Thymus (tissue), 11 donors: ENCODE data around the gene IL7R. TPM values are rescaled to one million over a fixed set of nuclear protein-coding genes. Genes with fewer than 3 reads are reported as not detected.
"Not testable (repeated sequence)": the region's sequence is repeated elsewhere in the genome, so short reads cannot be mapped to it uniquely, and the experiment has no call there.

Source experiments
- DNase-seq, 9 donors: peaks; one replicate each; pipeline ENCODE4 v3.0.0-alpha.2; 2013; ENCODE audit warnings: low spot score in 9 of 9, low read depth in 6 of 9, missing footprints in 1 of 9
- H3K27ac ChIP-seq, 2 donors: one replicate each; pipeline ENCODE4 v1.5.1; 2013; ENCODE audit warnings: control low read depth in 1 of 2, low read depth in 1 of 2, low read length in 1 of 2, mild to moderate bottlenecking in 1 of 2, moderate library complexity in 1 of 2
- H3K27me3 ChIP-seq, 2 donors: one replicate each; pipeline ENCODE4 v1.5.1; 2013; ENCODE audit warnings: low read length in 1 of 2; ENCODE audit not compliant: control insufficient read depth in 2 of 2, insufficient read depth in 1 of 2
- H3K36me3 ChIP-seq, 2 donors: one replicate each; pipeline ENCODE4 v1.5.1; 2013; ENCODE audit warnings: low read length in 1 of 2, mild to moderate bottlenecking in 1 of 2, moderate library complexity in 1 of 2; ENCODE audit not compliant: control insufficient read depth in 2 of 2, insufficient read depth in 2 of 2
- H3K4me1 ChIP-seq, 2 donors: one replicate each; pipeline ENCODE4 v1.5.1; 2013; ENCODE audit warnings: low read length in 2 of 2; ENCODE audit not compliant: control insufficient read depth in 2 of 2, insufficient read depth in 2 of 2
- H3K4me3 ChIP-seq, 2 donors: one replicate each; pipeline ENCODE4 v1.5.1; 2013; ENCODE audit warnings: low read length in 2 of 2, control low read depth in 1 of 2, mild to moderate bottlenecking in 1 of 2
- H3K9me3 ChIP-seq, 2 donors: one replicate each; pipeline ENCODE4 v1.5.1; 2013; ENCODE audit warnings: low read length in 1 of 2, mild to moderate bottlenecking in 1 of 2; ENCODE audit not compliant: control insufficient read depth in 2 of 2, insufficient read depth in 1 of 2
- WGBS: extraction: QIAGEN DNeasy Blood & Tissue Kit; methylation state at CpG from one replicate; pipeline ENCODE4 v1.1.7; 2013; 5-methylcytosine and 5-hydroxymethylcytosine counted together
- polyA plus RNA-seq: library from polyadenylated mRNA; stranded (reverse); fragments of 200-250 nt; gene quantifications from one replicate; pipeline ENCODE4 v1.2.3, GENCODE V29; 2013
- total RNA-seq: library from RNA; stranded (reverse); fragments of 120-200 nt; gene quantifications from one replicate; pipeline ENCODE4 v1.2.4, GENCODE V29; 2013
- donor health status: healthy.

IL7R gene
- total and polyA plus RNA-seq, 2 donors: 167 TPM

DNA sequence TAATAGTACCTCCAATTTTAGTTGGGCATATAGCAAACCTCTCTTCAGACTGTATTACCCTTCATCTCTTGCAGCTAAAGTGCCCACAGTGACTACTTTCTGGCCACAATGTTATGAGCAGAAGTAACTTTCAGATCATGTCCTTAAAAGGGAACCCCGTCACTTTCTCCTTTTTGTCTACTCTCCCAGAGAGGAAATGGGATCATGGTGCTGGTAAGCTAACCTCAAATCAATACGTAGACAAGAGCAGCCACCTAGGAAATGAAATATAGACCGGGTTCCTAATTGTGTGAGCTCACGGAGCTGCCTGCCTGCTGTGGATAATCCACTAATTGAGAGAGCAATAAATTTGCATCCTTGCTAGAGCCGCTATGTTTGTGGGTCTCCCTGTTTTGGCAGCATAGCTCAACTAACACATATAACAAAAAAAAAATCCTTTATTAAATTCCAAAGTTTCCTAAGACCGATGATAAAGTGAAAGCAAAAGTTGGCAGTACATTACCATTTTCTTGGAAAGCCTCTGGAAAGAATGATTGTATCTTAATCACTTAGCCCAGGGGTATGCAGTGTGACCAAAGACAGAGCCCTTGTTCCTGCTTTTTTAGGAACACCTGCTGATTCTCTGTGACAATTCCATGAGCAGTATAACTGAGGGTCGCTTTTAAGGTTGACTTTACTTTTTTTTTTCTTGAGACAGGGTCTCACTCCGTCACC is 5.6 kb upstream of the IL7R start:
- Histone ChIP-seq H3K4me1 (peaks cover 49 to 51% of the 10 kb centered on the region in 2 donors), H3K4me3 (no peak overlapping the region), H3K36me3 (no peaks in the 10 kb centered on the region), H3K9me3 (peaks cover 0 to 15% of the 10 kb centered on the region in 2 donors), H3K27me3 (no peaks in the 10 kb centered on the region), H3K27ac (no peak overlapping the region)
- no peak for DNase-seq
- WGBS: 88% methylated on average over 8 of the region's 8 CpGs

DNA sequence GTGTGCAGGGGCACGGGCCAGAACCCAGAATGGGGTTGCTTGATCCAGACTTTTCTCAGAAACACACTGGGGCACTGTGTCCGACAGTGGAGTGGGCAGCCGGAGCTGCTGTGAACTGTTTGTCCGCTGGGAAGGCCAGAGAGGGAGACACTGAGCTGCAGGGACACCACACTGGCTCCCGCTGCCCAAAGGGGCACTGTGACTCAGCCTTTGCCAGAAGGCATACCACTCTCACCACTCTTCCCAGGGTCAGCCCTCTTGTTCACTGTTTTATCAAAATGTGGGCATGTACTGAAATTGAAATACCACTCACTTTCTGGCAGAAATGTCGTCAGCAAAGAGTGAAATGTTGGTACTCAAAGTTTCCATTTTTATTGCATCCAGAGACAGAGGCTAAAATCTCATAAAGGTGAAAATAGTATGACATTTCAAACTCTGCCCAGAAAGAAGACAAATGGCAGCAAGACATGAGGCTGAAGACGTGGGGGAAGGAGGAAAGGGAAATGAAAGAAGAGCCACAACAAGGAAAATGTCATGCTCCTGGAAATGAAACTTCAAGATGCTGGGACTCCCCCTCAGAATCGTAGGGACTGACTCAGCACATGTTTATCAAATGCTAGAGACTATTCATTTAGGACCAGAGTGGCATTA is 4.5 kb upstream of the IL7R start:
- WGBS: 76% methylated on average over 8 of the region's 8 CpGs
- H3K4me3 ChIP-seq: no peak overlapping the region
- peaks cover 52 to 56% of the 10 kb centered on the region in 2 donors for H3K4me1 ChIP-seq
- no peak overlapping the region for H3K27ac ChIP-seq
- no peaks in the 10 kb centered on the region for H3K36me3 ChIP-seq
- H3K9me3 ChIP-seq: peaks cover 0 to 10% of the 10 kb centered on the region in 2 donors
- DNase-seq: peak in 3 of 9 donors; percentile 34 to 69 (median 38)
- H3K27me3 ChIP-seq: no peaks in the 10 kb centered on the region

DNA sequence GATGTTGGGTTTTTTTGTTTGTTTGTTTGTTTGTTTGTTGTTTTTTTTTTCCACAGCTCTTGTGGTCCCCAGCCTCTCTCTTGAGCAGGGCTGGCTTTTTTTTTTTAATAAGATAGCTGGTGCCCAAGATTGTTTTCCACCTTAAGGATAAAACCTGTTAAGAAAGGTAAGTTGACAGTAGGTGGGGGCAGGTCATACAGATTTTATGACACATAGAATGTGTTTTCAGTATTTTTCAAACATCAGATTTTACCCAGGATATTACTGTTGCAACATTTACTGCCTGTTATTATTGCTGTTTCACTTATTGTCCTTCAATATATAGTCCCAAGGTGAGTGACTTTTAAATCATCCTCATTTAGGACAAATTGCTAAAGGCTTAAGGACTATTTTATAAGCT is 3.9 kb upstream of the IL7R start:
- no peaks in the 10 kb centered on the region for H3K36me3 ChIP-seq
- H3K4me3 ChIP-seq: no peak overlapping the region
- H3K27ac ChIP-seq: no peak overlapping the region
- no peaks in the 10 kb centered on the region for H3K27me3 ChIP-seq
- no peak for DNase-seq
- peaks cover 52 to 56% of the 10 kb centered on the region in 2 donors for H3K4me1 ChIP-seq
- H3K9me3 ChIP-seq: peaks cover 0 to 5% of the 10 kb centered on the region in 2 donors

DNA sequence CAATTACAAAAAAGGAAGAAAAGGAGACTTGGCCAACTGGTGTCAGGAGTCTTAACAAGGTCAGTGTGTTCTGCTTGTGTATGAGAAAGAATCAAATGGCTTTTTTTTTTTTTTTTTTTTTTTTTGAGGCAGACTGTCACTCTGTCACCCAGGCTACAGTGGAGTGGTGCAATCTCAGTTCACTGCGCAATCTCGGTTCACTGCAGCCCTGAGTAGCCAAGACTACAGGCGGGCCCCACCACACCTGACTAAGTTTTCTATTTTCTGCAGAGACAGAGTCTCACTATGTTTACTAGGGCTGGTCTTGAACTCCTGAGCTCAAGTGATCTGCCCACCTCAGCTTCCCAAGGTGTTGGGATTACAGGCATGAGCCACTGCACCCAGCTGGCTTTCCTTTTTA is 3.1 kb upstream of the IL7R start:
- peak overlapping the region; percentile 44 to 87 for H3K27ac ChIP-seq
- H3K9me3 ChIP-seq: no peaks in the 10 kb centered on the region
- no peaks in the 10 kb centered on the region for H3K27me3 ChIP-seq
- WGBS: 90% methylated on average over 3 of the region's 3 CpGs
- H3K4me3 ChIP-seq: peak overlapping the region in 1 of 2 donors; percentile 25
- H3K4me1 ChIP-seq: peaks cover 52 to 56% of the 10 kb centered on the region in 2 donors
- DNase-seq: no peak
- H3K36me3 ChIP-seq: no peaks in the 10 kb centered on the region

DNA sequence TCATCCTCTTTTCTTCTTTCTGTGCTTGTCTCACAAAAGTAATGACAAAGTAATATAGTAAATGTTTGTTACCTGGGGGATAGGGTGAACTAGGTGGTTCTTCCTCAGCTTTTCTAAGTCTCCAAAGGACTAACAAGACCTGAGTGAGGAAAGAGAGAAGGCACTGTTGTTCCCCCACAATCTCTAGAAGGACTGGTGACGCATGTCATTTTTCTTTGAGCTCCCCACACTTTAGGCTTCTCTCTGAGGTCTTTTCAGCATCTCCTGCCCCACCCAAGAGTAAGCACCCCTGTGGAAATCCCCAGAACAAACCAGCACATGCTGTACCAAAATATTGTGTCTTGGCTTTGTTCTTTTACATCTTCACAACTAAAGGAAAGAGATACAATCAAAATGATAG is 2.4 kb upstream of the IL7R start:
- H3K27ac ChIP-seq: peak overlapping the region; percentile 55 to 87
- DNase-seq: peak in 3 of 9 donors; percentile 38 to 77 (median 45)
- H3K4me1 ChIP-seq: peaks cover 52 to 57% of the 10 kb centered on the region in 2 donors
- peak overlapping the region in 1 of 2 donors; percentile 25 for H3K4me3 ChIP-seq
- no peaks in the 10 kb centered on the region for H3K27me3 ChIP-seq
- 40% methylated on average over 1 of the region's 1 CpG for WGBS
- H3K36me3 ChIP-seq: peaks cover 0 to under 1% of the 10 kb centered on the region in 2 donors
- H3K9me3 ChIP-seq: no peaks in the 10 kb centered on the region

DNA sequence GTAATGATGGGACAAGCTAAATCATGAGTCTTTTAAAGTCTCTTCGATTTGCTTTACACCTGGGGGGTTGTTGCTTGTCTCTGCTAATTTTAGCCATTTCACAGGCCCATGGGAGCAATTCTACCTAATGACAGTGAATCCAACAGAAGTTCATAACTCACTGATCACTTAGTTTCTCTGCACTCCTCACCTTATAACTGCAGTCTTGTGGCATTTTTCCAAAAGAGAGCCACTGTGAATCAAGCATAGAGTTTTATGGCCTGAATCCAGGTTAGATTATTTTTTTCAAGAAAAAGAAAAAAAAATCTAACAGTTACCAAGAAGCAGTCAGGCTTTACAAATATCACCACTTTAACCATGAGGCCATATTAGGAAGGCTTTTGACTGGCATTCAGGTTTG is 1.5 kb upstream of the IL7R start:
- Histone ChIP-seq H3K4me1 (peaks cover 46 to 50% of the 10 kb centered on the region in 2 donors), H3K27ac (peak overlapping the region; percentile 15 to 86)

DNA sequence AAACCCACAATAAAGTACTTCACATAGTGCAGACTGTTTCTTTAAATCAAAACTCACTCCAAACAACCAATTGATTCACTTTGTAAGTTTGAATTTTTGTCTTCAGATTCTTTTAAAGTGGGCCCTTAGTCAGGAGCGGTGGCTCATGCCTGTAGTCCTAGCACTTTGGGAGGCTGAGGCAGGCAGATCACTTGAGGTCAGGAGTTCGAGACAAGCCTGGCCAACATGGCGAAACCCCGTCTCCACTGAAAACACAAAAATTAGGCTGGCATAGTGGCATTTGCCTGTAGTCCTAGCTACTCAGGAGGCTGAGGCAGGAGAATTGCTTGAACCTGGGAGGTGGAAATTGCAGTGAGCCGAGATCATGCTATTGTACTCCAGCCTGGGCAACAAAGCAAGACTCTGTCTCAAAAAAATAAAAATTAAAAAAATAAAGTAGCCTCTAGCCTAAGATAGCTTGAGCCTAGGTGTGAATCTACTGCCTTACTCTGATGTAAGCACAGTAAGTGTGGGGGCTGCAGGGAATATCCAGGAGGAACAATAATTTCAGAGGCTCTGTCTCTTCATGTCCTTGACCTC is 416 bp upstream of the IL7R start:
- peak overlapping the region; percentile 69 to 70 for H3K4me3 ChIP-seq
- H3K36me3 ChIP-seq: peaks cover 5 to 13% of the 10 kb centered on the region in 2 donors
- DNase-seq: peak in 1 of 9 donors; percentile 33
- not testable (repeated sequence) for H3K27me3 ChIP-seq, H3K9me3 ChIP-seq
- 86% methylated on average over 5 of the region's 5 CpGs for WGBS
- H3K27ac ChIP-seq: peak overlapping the region; percentile 89 to 90
- peaks cover 36 to 46% of the 10 kb centered on the region in 2 donors for H3K4me1 ChIP-seq

More for the DNA sequence above, 1.5 kb upstream of the IL7R start:
- WGBS: 94% methylated on average over 1 of the region's 1 CpG
- Histone ChIP-seq H3K27me3 (no peaks in the 10 kb centered on the region), H3K9me3 (no peaks in the 10 kb centered on the region), H3K4me3 (peak overlapping the region in 1 of 2 donors; percentile 25), H3K36me3 (peaks cover 0 to 5% of the 10 kb centered on the region in 2 donors)
- no peak for DNase-seq

DNA sequence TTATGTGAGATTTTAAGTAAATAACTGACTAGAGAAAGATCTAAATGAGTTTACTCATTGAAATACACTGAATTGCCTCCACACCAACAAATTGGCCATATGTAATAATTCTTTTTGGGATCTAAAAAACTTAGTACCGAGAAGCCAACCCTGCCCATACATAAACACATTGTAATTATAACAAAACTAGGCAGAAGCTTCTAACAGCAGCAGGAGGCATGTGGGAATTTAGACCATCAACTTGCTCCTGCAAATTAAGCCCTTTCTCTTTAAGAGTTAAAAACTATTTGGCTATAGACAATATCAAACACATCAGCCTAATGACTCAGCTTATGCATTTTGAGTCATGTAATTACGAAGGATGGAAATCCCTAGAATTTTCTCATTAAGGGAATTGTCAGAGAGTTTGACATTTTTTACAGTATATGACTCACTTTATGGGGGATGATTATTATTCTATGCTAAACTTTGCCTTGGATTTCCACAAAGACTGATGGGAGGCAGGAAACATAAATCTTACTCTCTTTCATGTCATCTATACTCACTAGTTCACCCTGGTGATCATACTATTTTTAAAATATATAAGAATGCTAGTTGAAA is 1.0 kb downstream of the IL7R start:
- Histone ChIP-seq H3K4me1 (peaks cover 29 to 31% of the 10 kb centered on the region in 2 donors), H3K36me3 (peaks cover 10 to 27% of the 10 kb centered on the region in 2 donors), H3K27me3 (no peaks in the 10 kb centered on the region), H3K9me3 (no peaks in the 10 kb centered on the region), H3K27ac (peak overlapping the region; percentile 55 to 89), H3K4me3 (peak overlapping the region; percentile 69 to 70)
- 7% methylated on average over 2 of the region's 2 CpGs for WGBS
- peak in 1 of 9 donors; percentile 52 for DNase-seq
